HCT116 (cell line): ENCODE results near the gene LRP1B. TPM values are rescaled to one million over a fixed set of nuclear protein-coding genes. Genes with fewer than 3 reads are reported as not detected.

ENCODE experiments used
- ATAC-seq: fragments of 200-7000 bp; cut with Tn5 transposase; 2 replicates; pipeline ENCODE4 v1.9.1; 2020; ENCODE audit warnings: mild to moderate bottlenecking, moderate library complexity
- BruUV-seq: library from RNA; stranded (reverse); fragments of 400-500 nt; replicated peaks from 2 replicates; lab custom pipeline; 2021; lab: Mats Ljungman, UMichigan
- CTCF ChIA-PET: fragments of 300-600 bp; sonication (Branson Sonifier 250); formaldehyde crosslinking; loops from one replicate; lab custom pipeline; 2021; ENCODE audit warnings: antibody characterized with exemption; lab: Charles Lee
- POLR2A ChIA-PET: fragments of 300-600, 350-600 bp; sonication (Branson Sonifier 250); formaldehyde crosslinking; loops from one replicate; lab custom pipeline; 2021; ENCODE audit warnings: antibody characterized with exemption; lab: Charles Lee
- RAD21 ChIA-PET, 2 experiments: fragments of 300-600 bp; sonication (Branson Sonifier 250); formaldehyde crosslinking; loops; one replicate each; lab custom pipeline; 2023; ENCODE audit warnings: low total read pairs in 2 of 2; ENCODE audit not compliant: uncharacterized antibody in 2 of 2, unreplicated experiment in 2 of 2, low non-redundant PET in 1 of 2; lab: Charles Lee
- DNase-seq: peaks from one replicate; pipeline ENCODE4 v3.0.0-alpha.2; 2010; ENCODE audit warnings: low read depth, low spot score
- H2AFZ ChIP-seq: fragments of 200-600 bp; shearing (Covaris generic), sonication (generic); 2 replicates; pipeline ENCODE4 v1.6.1; 2017; ENCODE audit warnings: low read depth, mixed run types, mixed read lengths, antibody characterized with exemption, low read length; ENCODE audit not compliant: poor library complexity, severe bottlenecking
- H3K27ac ChIP-seq: 2 replicates; pipeline ENCODE4 v1.5.1; 2012; ENCODE audit warnings: low read depth, low read length
- H3K27me3 ChIP-seq: fragments of 200-600 bp; sonication (generic); 2 replicates; pipeline ENCODE4 v1.6.1; 2016; ENCODE audit warnings: mixed run types, low read length, mixed read lengths; ENCODE audit not compliant: insufficient read depth
- H3K36me3 ChIP-seq, 2 experiments: fragments of 200-500 bp in 1 of 2; fragments of 200-600 bp in 1 of 2; sonication (Bioruptor generic) in 1 of 2; sonication (generic) in 1 of 2; 2 replicates each; pipeline versions ENCODE4 v1.5.1 to v1.6.1; 2014 to 2016; ENCODE audit warnings: low read length in 2 of 2, inconsistent platforms in 1 of 2, mixed read lengths in 1 of 2, mixed run types in 1 of 2; ENCODE audit not compliant: insufficient read depth in 2 of 2, control insufficient read depth in 1 of 2
- H3K4me1 ChIP-seq, 2 experiments: fragments of 200-600 bp in 1 of 2; sonication (generic) in 1 of 2; 2 replicates each; pipeline versions ENCODE4 v1.5.1 to v1.6.1; 2012 to 2017; ENCODE audit warnings: low read length in 2 of 2, inconsistent platforms in 1 of 2, mild to moderate bottlenecking in 1 of 2, mixed read lengths in 1 of 2, mixed run types in 1 of 2, moderate library complexity in 1 of 2; ENCODE audit not compliant: insufficient read depth in 2 of 2, control insufficient read depth in 1 of 2
- H3K4me2 ChIP-seq: fragments of 200-600 bp; sonication (generic); 2 replicates; pipeline ENCODE4 v1.6.1; 2017; ENCODE audit warnings: mixed run types, low read length, mixed read lengths
- H3K4me3 ChIP-seq, 2 experiments: fragments of 200-600 bp in 1 of 2; sonication (generic) in 1 of 2; replicated peaks in 1 of 2; 2 replicates each; pipeline ENCODE4 v1.5.1; 2011 to 2016; ENCODE audit warnings: low read length in 2 of 2, control low read depth in 1 of 2, low read depth in 1 of 2, mild to moderate bottlenecking in 1 of 2, mixed read lengths in 1 of 2, mixed run types in 1 of 2
- H3K79me2 ChIP-seq: fragments of 200-600 bp; sonication (generic); 2 replicates; pipeline ENCODE4 v1.6.1; 2017; ENCODE audit warnings: mild to moderate bottlenecking, mixed run types, low read length, moderate library complexity, mixed read lengths; ENCODE audit not compliant: insufficient read depth
- H3K9ac ChIP-seq: fragments of 200-600 bp; sonication (generic); 2 replicates; pipeline ENCODE4 v1.6.1; 2016; ENCODE audit warnings: low read length, mixed read lengths
- H3K9me2 ChIP-seq: fragments of 200-600 bp; sonication (generic), shearing (Covaris generic); 2 replicates; pipeline ENCODE4 v1.6.1; 2017; ENCODE audit warnings: mixed run types, mild to moderate bottlenecking, moderate library complexity; ENCODE audit not compliant: insufficient read depth
- H3K9me3 ChIP-seq, 2 experiments: fragments of 200-500 bp in 1 of 2; fragments of 200-600 bp in 1 of 2; sonication (Bioruptor generic) in 1 of 2; sonication (generic) in 1 of 2; 2 replicates each; pipeline ENCODE4 v1.6.1; 2014 to 2017; ENCODE audit warnings: low read length in 2 of 2, mixed read lengths in 2 of 2, inconsistent platforms in 1 of 2, low read depth in 1 of 2, mild to moderate bottlenecking in 1 of 2, mixed run types in 1 of 2, moderate library complexity in 1 of 2; ENCODE audit not compliant: control insufficient read depth in 1 of 2, insufficient read depth in 1 of 2
- H4K20me1 ChIP-seq: fragments of 200-600 bp; sonication (generic), shearing (Covaris generic); 2 replicates; pipeline ENCODE4 v1.6.1; 2017; ENCODE audit warnings: mixed run types, mild to moderate bottlenecking, moderate library complexity; ENCODE audit not compliant: insufficient read depth
- CBX3 ChIP-seq: IDR thresholded peaks from 2 replicates; pipeline ENCODE4 v1.6.1; 2012; ENCODE audit warnings: low read depth
- CEBPB ChIP-seq: IDR thresholded peaks from 2 replicates; pipeline ENCODE4 v1.6.1; 2012; ENCODE audit warnings: low read depth
- EGR1 ChIP-seq: IDR thresholded peaks from 2 replicates; pipeline ENCODE4 v1.6.1; 2012; ENCODE audit warnings: low read depth
- ELF1 ChIP-seq: IDR thresholded peaks from 2 replicates; pipeline ENCODE4 v1.6.1; 2012; ENCODE audit warnings: low read depth, borderline replicate concordance
- EZH2 ChIP-seq: fragments of 200-600 bp; sonication (generic); IDR thresholded peaks from 2 replicates; pipeline ENCODE4 v1.6.1; 2017; ENCODE audit warnings: antibody characterized with exemption, mixed run types
- EZH2phosphoT487 ChIP-seq: fragments of 200-600 bp; IDR thresholded peaks from 2 replicates; pipeline ENCODE4 v1.6.1; 2018; ENCODE audit warnings: antibody characterized with exemption, borderline replicate concordance
- JUND ChIP-seq: IDR thresholded peaks from 2 replicates; pipeline ENCODE4 v1.6.1; 2012
- MAX ChIP-seq: IDR thresholded peaks from 2 replicates; pipeline ENCODE4 v1.6.1; 2012
- POLR2A ChIP-seq: IDR thresholded peaks from 2 replicates; pipeline ENCODE4 v1.7.0; 2011; ENCODE audit warnings: borderline replicate concordance; ENCODE audit not compliant: insufficient read depth, insufficient read length; ENCODE audit errors: extremely low read depth
- POLR2AphosphoS5 ChIP-seq: IDR thresholded peaks from 2 replicates; pipeline ENCODE4 v1.6.1; 2011; ENCODE audit warnings: mild to moderate bottlenecking, low read depth, low read length, moderate library complexity
- RAD21 ChIP-seq: IDR thresholded peaks from 2 replicates; pipeline ENCODE4 v1.6.1; 2012; ENCODE audit warnings: low read depth, mild to moderate bottlenecking
- REST ChIP-seq: IDR thresholded peaks from 2 replicates; pipeline ENCODE4 v1.6.1; 2012; ENCODE audit warnings: low read depth
- SIN3A ChIP-seq: IDR thresholded peaks from 2 replicates; pipeline ENCODE4 v1.6.1; 2012; ENCODE audit warnings: low read depth
- SRF ChIP-seq: IDR thresholded peaks from 2 replicates; pipeline ENCODE4 v1.6.1; 2012; ENCODE audit warnings: low read depth
- YY1 ChIP-seq: IDR thresholded peaks from 2 replicates; pipeline ENCODE4 v1.6.1; 2011; ENCODE audit warnings: low read length, low read depth, moderate library complexity, mild to moderate bottlenecking; ENCODE audit not compliant: insufficient replicate concordance; ENCODE audit errors: extremely low read depth
- ZBTB33 ChIP-seq: IDR thresholded peaks from 2 replicates; pipeline ENCODE4 v1.6.1; 2011; ENCODE audit warnings: mild to moderate bottlenecking, low read length, moderate library complexity; ENCODE audit not compliant: insufficient replicate concordance; ENCODE audit errors: extremely low read depth
- ZFX ChIP-seq: fragments of 450-650 bp; IDR thresholded peaks from 2 replicates; pipeline ENCODE4 v1.6.1; 2017
- ZNF274 ChIP-seq: fragments of 200-500 bp; sonication (Bioruptor generic); IDR thresholded peaks from 2 replicates; pipeline ENCODE4 v1.6.1; 2014; ENCODE audit warnings: mild to moderate bottlenecking, low read depth, low read length, inconsistent platforms
- intact Hi-C: fragments of 100-400 bp; cut with micrococcal nuclease; formaldehyde crosslinking; loops from 2 replicates; pipeline ENCODE4 v1.10.0; 2022
- total RNA-seq: library from RNA; stranded (reverse); gene quantifications from one replicate; pipeline ENCODE4 v1.2.1, GENCODE V29; 2021; ENCODE audit not compliant: unreplicated experiment
- TF ChIP-seq, protein P1 (sequence below), 3 experiments: fragments of 200-600 bp in 1 of 3; sonication (generic) in 1 of 3; IDR thresholded peaks in 2 of 3; conservative IDR thresholded peaks in 1 of 3; 2 replicates each; pipeline ENCODE4 v1.5.1; 2012 to 2017; ENCODE audit warnings: low read depth in 2 of 3, low read length in 2 of 3, antibody characterized with exemption in 1 of 3, borderline replicate concordance in 1 of 3, control low read depth in 1 of 3, mild to moderate bottlenecking in 1 of 3, mixed read lengths in 1 of 3, mixed run types in 1 of 3, moderate library complexity in 1 of 3; ENCODE audit not compliant: insufficient read depth in 1 of 3

LRP1B gene
- total RNA-seq, 1 experiment from 2014 or later, result 0.34 TPM

DNA sequence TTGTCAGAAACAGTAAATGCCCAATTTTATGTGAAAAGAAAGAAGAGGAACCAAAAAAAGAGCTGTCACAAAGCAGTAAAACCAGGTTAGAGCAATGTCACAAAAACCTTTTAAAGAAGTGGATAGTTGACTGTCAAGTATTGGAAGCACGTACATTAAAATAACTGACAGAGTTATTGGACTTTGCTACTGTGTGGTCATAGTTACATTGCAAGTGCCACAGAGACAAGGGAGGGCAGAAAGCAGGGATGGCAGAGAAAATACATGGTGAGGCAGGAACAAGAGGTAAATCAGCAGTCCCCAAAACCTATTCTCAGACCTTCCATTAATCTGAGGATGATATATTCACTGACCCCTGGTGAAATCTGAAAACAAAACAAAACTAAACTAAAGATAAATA is 116.3 kb downstream of the LRP1B start:
- Histone ChIP-seq H3K36me3 (no peaks in the 10 kb centered on the region), H3K9me2 (no peaks in the 10 kb centered on the region), H3K79me2 (no peaks in the 10 kb centered on the region), H3K4me1 (no peaks in the 10 kb centered on the region)
- no TSS peak for BruUV-seq
- CTCF ChIA-PET, result no interaction called here
- no peak for ATAC-seq
- TF ChIP-seq EGR1 (no peak), ZNF274 (no peak), POLR2A (no peak), YY1 (no peak), SIN3A (no peak), POLR2AphosphoS5 (no peak), ZFX (no peak), SRF (no peak), JUND (no peak), EZH2 (no peak), ELF1 (no peak), RAD21 (no peak), CBX3 (no peak), EZH2phosphoT487 (no peak), REST (no peak), MAX (no peak), ZBTB33 (no peak), CEBPB (no peak)
- TF ChIP-seq, protein P1, sequence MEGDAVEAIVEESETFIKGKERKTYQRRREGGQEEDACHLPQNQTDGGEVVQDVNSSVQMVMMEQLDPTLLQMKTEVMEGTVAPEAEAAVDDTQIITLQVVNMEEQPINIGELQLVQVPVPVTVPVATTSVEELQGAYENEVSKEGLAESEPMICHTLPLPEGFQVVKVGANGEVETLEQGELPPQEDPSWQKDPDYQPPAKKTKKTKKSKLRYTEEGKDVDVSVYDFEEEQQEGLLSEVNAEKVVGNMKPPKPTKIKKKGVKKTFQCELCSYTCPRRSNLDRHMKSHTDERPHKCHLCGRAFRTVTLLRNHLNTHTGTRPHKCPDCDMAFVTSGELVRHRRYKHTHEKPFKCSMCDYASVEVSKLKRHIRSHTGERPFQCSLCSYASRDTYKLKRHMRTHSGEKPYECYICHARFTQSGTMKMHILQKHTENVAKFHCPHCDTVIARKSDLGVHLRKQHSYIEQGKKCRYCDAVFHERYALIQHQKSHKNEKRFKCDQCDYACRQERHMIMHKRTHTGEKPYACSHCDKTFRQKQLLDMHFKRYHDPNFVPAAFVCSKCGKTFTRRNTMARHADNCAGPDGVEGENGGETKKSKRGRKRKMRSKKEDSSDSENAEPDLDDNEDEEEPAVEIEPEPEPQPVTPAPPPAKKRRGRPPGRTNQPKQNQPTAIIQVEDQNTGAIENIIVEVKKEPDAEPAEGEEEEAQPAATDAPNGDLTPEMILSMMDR (IDR thresholded peaks at IDR 0.05 in 2 of 3, conservative IDR thresholded peaks at IDR 0.05 in 1 of 3; ENCODE audit: borderline replicate concordance in 1 of 3, insufficient read depth in 1 of 3, low read depth in 2 of 3, low read length in 2 of 3), result no peak
- TF ChIP-seq, all 23 proteins: peak for 0
- Histone ChIP-seq H3K9ac (no peak overlapping the region), H3K4me3 (no peak overlapping the region), H3K4me2 (no peak overlapping the region), H3K27me3 (no peaks in the 10 kb centered on the region), H3K27ac (no peak overlapping the region), H4K20me1 (no peaks in the 10 kb centered on the region), H2AFZ (no peak overlapping the region), H3K9me3 (no peaks in the 10 kb centered on the region)
- no peak for DNase-seq
- POLR2A ChIA-PET, result no interaction called here
- intact Hi-C loops, result no loop called here
- RAD21 ChIA-PET, result no interaction called here
